HL-60 (cell line): ENCODE measurements around the gene ABCC11.

Experiments used
- DNase-seq, 2 experiments: peaks; one replicate each; pipeline ENCODE4 v3.0.0-alpha.2; 2010 to 2020; ENCODE audit warnings: low read depth in 1 of 2, low spot score in 1 of 2
- H3K27ac ChIP-seq: fragments of 250-450 bp; sonication (Bioruptor Pico); replicated peaks from 2 replicates; pipeline ENCODE4 v1.5.1; 2020; ENCODE audit warnings: mild to moderate bottlenecking, moderate library complexity
- H3K27me3 ChIP-seq: fragments of 250-450 bp; sonication (Bioruptor Pico); 2 replicates; pipeline ENCODE4 v1.5.1; 2021; ENCODE audit warnings: mild to moderate bottlenecking, moderate library complexity; ENCODE audit not compliant: insufficient read depth, poor library complexity, severe bottlenecking
- H3K4me3 ChIP-seq: replicated peaks from 2 replicates; pipeline ENCODE4 v1.5.1; 2011; ENCODE audit warnings: mild to moderate bottlenecking, control low read depth, low read length; ENCODE audit not compliant: insufficient read depth
- CTCF ChIP-seq: IDR thresholded peaks from one replicate; pipeline ENCODE4 v1.5.1; 2011; ENCODE audit warnings: low read length, control low read depth, inconsistent platforms; ENCODE audit not compliant: insufficient read depth
- GABPA ChIP-seq: IDR thresholded peaks from 2 replicates; pipeline ENCODE4 v1.6.1; 2012; ENCODE audit warnings: low read depth
- POLR2AphosphoS5 ChIP-seq: IDR thresholded peaks from 2 replicates; pipeline ENCODE4 v1.6.1; 2012; ENCODE audit warnings: low read depth
- REST ChIP-seq: IDR thresholded peaks from 2 replicates; pipeline ENCODE4 v1.6.1; 2012; ENCODE audit warnings: low read depth; ENCODE audit not compliant: insufficient replicate concordance
- SPI1 ChIP-seq: IDR thresholded peaks from 2 replicates; pipeline ENCODE4 v1.6.1; 2012; ENCODE audit warnings: low read depth, mild to moderate bottlenecking, borderline replicate concordance

The ABCC11 gene

GRCh38 chr16:48176635-48177408 is 70.5 kb downstream of the ABCC11 start:
- H3K4me3 ChIP-seq, result no peak overlapping the region
- H3K27me3 ChIP-seq, result no peaks in the 10 kb centered on the region
- no peak overlapping the region for H3K27ac ChIP-seq
- no peak for TF ChIP-seq REST
- TF ChIP-seq POLR2AphosphoS5, result no peak
- TF ChIP-seq CTCF, result no peak
- no peak for TF ChIP-seq SPI1
- no peak for TF ChIP-seq GABPA
- DNase-seq, result no peak

- no peak for DNase-seq
- Histone ChIP-seq H3K4me3 (no peak overlapping the region), H3K27me3 (no peaks in the 10 kb centered on the region), H3K27ac (no peak overlapping the region)
- no peak for TF ChIP-seq CTCF
- no peak for TF ChIP-seq REST
- no peak for TF ChIP-seq SPI1
- no peak for TF ChIP-seq POLR2AphosphoS5
- no peak for TF ChIP-seq GABPA
These were observed 73.5 kb downstream of the ABCC11 start for GRCh38 chr16:48173889-48174288.

- no peak overlapping the region for H3K4me3 ChIP-seq
- no peak for DNase-seq
- no peak overlapping the region for H3K27ac ChIP-seq
- no peak for TF ChIP-seq REST
- no peak for TF ChIP-seq SPI1
- no peak for TF ChIP-seq GABPA
- no peak for TF ChIP-seq CTCF
- H3K27me3 ChIP-seq, result no peaks in the 10 kb centered on the region
These were observed 74.7 kb downstream of the ABCC11 start for GRCh38 chr16:48172682-48173081.
